ENCODE results near the gene RDH13.
"Not testable (repeated sequence)": the region's sequence is repeated elsewhere in the genome, so short reads cannot be mapped to it uniquely, and the experiment has no call there.

RDH13 gene

DNA sequence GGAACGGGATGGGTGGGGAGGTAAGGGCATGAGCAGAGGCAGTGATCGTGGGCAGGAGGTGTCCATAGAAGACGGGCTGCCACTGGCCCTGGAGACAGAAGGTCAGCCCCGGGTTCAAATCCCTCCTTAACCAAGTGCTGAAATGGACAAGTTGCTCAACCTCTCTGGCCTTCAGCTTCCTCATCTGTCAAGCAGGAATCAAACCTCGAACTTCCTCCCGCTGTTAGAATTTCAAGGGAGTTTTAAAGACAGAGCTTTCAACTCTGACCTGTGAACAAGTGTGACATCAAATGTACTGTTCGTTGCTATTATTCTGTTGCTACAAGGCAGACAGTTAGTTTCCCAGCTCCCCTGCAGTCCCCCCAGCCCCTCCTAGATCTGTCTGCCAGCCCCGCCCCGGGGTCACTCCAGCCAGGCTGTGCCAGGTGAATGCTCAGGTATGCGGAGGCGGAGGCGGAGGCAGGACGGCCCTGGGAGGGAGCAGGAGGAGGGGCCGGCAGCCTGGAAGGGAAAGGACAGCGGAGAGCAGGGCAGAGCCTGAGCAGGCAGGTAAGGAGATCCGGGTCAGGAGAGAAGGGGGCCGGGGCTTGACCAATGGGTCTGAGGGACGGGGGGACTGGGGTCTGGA, 12.5 kb upstream of the RDH13 start, which contains the start of gene EPS8L1:
EPS8L1 (plus strand) TSS at position 499 of the 628 bp plus-strand sequence. CDS start 576 bp downstream, outside the sequence.
- no peak for DNase-seq

- no peak for DNase-seq
Observed at GRCh38 chr19:55071913-55072312, 9.0 kb upstream of the RDH13 start.

DNA sequence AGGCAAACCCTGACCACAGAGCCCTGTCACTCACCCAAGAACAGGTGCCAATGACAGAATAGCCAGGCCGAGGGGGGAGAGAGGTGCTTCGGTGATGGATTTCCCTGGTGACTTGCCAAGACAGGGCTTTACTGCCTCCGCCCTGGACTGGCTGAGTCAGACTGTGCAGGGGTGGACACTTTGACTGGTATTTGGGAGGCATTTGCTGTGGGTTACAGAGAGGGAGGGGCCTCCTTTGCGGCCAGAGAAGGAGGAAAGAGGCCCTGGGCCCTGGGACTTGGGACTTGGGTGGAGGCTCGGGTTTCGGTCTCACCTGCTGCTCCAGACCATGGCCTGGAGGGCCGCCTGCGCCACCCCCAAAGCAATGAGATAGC, 8.2 kb upstream of the RDH13 start:
- no peak for DNase-seq

DNA sequence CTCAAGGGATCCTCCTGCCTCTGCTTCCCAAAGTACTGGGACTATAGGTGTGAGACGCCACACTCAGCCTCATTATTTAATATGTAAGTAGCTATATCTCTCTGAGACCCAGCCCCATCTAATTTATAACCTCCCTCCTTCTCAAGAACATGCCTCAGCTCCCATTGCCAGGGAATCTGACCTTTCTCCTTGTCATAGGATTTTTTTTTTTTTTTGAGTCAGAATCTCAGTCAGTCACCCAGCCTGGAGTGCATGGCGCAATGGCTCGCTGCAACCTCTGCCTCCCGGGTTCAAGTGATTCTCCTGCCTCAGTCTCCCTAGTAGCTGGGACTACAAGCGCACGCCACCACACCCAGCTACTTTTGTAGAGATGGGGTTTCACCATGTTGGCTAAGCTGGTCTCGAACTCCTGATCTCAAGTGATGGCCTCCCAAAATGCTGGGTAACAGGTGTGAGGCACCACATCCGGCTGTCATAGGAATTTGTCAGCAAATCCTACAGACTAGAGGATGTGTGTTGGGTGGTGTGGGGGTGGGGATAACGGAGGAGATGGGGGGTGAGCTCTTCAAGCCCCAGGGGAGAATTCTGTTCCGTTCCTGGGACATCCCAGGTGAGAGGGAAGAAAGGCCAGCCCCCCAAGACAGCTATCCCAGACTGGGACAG, 7.6 kb upstream of the RDH13 start:
- DNase-seq = no peak

- no peak for DNase-seq
Observed at GRCh38 chr19:55069865-55070197, 6.9 kb upstream of the RDH13 start.

- no peak for DNase-seq
Observed at GRCh38 chr19:55068950-55069864, 6.3 kb upstream of the RDH13 start.

DNA sequence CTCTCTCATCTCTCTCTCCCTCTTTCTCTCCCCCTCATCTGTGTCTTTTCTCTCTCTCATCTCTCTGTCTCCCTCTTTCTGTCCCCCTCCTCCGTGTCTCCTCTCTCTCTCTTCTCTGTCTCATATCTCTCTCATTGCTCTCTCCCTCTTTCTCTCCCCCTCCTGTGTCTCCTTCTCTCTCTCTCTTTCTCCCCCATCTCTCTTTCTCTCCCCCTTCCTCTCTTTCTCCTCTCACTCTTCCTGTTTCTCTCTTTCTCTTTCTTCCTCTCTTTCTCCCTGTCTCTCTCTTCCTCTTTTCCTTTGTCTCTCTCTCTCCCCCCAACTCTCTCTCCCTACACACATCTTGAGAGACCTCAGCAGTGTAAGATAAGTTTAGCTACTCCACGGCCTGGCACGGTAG, 4.9 kb upstream of the RDH13 start:
- DNase-seq = no peak

DNA sequence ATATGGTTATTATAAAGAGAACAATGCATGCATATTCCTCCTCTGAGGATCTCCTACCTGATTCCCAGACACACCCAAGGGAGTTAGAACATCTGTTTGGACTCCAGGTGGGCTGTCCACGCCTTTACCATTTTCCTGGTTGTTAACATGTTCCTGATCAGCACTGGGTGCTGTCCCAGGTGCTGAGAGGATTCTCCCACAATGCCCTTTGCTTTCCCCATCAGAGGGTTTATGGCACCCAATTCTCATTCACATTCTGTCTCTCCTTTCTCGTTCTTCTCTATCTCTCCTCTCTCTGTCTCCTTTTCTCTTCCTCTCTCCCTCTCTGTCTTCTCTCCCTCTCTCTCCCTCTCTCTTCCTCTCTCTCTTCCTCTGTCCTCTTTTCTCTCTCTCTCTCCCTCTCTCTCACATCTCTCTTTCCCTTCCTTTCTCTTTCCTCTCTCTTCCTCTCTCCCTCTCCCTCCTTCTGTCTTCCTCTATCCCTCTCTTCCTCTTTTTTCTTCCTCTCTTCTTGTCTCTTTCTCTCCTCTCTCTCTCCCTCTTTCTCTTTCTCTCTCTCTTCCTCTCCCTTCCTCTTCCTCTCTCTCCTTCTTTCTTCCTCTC, 3.3 kb upstream of the RDH13 start:
- no peak for DNase-seq

GRCh38 chr19:55065516-55065915, 2.6 kb upstream of the RDH13 start:
- DNase-seq = not testable (repeated sequence)

- DNase-seq = no peak
Observed at GRCh38 chr19:55063492-55063843, 520 bp upstream of the RDH13 start.

DNA sequence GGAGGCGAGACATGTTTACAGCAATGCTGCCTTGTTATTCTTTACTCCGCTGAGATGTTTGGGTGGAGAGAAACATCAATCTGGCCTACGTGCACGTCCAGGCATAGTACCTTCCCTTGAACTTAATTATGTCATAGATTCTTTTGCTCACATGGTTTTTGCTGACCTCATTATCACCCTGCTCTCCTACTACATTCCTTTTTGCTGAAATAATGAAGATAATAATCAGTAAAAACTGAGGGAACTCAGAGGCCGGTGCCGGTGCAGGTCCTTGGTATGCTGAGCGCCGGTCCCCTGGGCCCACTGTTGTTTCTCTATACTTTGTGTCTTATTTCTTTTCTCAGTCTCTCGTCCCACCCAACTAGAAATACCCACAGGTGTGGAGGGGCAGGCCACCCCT, 2.7 kb downstream of the RDH13 start:
- not testable (repeated sequence) for DNase-seq

DNA sequence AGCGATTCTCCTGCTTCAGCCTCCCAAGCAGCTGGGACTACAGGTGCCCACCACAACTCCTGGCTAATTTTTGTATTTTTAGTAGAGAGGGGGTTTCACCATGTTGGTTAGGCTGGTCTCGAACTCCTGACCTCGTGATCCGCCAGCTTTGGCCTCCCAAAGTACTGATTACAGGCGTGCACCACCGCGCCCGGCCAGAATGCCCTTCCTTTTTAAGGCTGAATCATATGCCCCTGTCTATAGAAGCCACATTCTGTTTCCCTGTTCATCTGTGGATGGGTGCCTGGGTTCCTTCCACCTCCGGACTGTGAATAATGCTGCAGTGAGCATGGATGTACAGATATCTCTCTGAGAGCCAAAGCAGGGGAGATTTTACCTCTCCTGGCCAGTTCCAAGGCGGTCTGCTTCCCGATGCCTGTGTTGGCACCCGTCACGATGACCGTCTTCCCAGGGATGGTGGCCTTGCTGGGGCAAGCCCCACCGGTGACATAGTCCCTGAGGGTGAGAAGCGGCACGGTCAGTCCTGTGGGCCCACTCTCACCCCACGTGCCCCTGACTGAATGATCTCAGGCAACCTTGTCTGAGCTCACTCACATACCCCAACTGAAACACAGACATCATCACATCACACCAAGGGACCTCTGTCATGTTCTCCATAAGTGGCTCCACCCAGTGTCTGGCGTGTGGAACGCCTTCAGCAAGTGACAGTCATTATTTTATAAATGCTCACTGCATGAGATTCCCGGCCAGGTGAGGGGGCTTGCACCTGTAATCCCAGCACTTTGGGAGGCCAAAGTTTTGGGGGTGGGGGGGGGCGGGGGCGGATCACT, 4.0 kb downstream of the RDH13 start:
- DNase-seq = no peak

- no peak for DNase-seq
Observed at GRCh38 chr19:55056827-55057226, 6.1 kb downstream of the RDH13 start.

DNA sequence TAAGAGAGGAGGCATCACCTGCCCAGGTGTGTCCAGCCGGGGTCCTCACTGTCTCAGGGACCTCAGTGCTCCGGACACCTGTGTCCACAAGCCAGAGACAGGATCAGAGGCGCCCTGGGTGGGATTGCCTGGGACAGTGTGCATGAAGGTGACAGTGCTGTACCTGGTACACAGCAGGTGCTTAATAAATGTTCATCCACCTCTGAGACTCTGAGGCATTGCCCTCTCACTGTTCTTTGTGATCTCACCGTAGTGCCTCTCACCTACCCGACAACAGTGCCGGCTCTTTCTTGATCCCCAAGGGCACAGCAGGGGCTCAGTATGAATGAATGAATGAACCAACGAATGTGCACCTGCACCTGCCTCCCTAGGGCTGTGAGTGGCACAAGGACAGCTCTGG, 9.2 kb downstream of the RDH13 start:
- no peak for DNase-seq

- no peak for DNase-seq
Observed at GRCh38 chr19:55050749-55051532, 12.0 kb downstream of the RDH13 start.

GRCh38 chr19:55048446-55048845, 14.5 kb downstream of the RDH13 start:
- no peak for DNase-seq

- no peak for DNase-seq
Observed at GRCh38 chr19:55047951-55048350, 15.0 kb downstream of the RDH13 start.

GRCh38 chr19:55046975-55047622, 15.8 kb downstream of the RDH13 start:
- DNase-seq = no peak

- no peak for DNase-seq
Observed at GRCh38 chr19:55044771-55045716, 17.9 kb downstream of the RDH13 start.

DNA sequence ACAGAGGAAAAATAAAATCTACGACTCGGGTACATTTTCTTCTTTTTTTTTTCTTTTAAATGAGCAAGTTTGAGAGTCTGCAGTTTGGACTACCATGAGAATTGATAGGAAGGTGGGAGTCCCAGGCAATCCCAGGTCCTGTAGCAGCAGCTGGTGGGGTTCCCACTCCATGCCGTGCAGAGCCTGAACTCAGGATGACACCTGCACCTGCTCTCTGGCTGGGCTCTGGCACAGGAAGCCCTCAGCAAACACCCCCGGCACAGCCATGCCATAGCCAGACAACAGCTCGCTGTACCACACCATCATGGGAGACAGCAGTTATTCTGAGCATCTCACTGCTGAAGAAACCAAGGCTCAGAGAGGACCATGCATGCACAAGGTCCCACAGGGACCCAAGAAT, 18.7 kb downstream of the RDH13 start:
- no peak for DNase-seq

All from stimulated activated CD4-positive, alpha-beta T cell treated with anti-CD3 and anti-CD28 coated beads, Interleukin-1b, Interleukin-23, amount 100 ng/mL, for 48 hours (primary cell).